Measurements from ENCODE around the gene MYO7A. TPM values are rescaled to one million over a fixed set of nuclear protein-coding genes. Genes with fewer than 3 reads are reported as not detected.

Gene MYO7A
- total RNA-seq, 1 donor from 2014 or later = 6.3 TPM

- H3K36me3 ChIP-seq (ENCODE audit: control insufficient read depth in 3 of 3, insufficient read depth in 3 of 3, low read length in 3 of 3) = peaks cover 0 to 3% (median 0%) of the 10 kb centered on the region in 3 donors
- no peak overlapping the region for H3K9ac ChIP-seq (ENCODE audit: low read depth in 1 of 3, low read length in 3 of 3)
- H3K4me1 ChIP-seq (ENCODE audit: control insufficient read depth in 3 of 3, insufficient read depth in 3 of 3, low read length in 3 of 3) = peaks cover 5 to 12% (median 10%) of the 10 kb centered on the region in 3 donors
- H3K27ac ChIP-seq (ENCODE audit: low read depth, low read length) = no peak overlapping the region
- no peaks in the 10 kb centered on the region for H3K9me3 ChIP-seq (ENCODE audit: control insufficient read depth in 3 of 3, low read length in 3 of 3)
- H3K27me3 ChIP-seq (ENCODE audit: control insufficient read depth in 3 of 3, insufficient read depth in 3 of 3, low read length in 3 of 3) = peaks cover 0 to 3% (median 0%) of the 10 kb centered on the region in 3 donors
- no peak overlapping the region for H3K4me3 ChIP-seq (ENCODE audit: low read length in 3 of 3)
These were observed 16.8 kb upstream of the MYO7A start for GRCh38 chr11:77111277-77111676.

- Histone ChIP-seq H3K9me3 (ENCODE audit: control insufficient read depth in 3 of 3, low read length in 3 of 3) (no peaks in the 10 kb centered on the region), H3K4me1 (ENCODE audit: control insufficient read depth in 3 of 3, insufficient read depth in 3 of 3, low read length in 3 of 3) (peaks cover 5 to 10% (median 8%) of the 10 kb centered on the region in 3 donors), H3K4me3 (ENCODE audit: low read length in 3 of 3) (no peak overlapping the region), H3K27me3 (ENCODE audit: control insufficient read depth in 3 of 3, insufficient read depth in 3 of 3, low read length in 3 of 3) (peaks cover 0 to 3% (median 0%) of the 10 kb centered on the region in 3 donors), H3K36me3 (ENCODE audit: control insufficient read depth in 3 of 3, insufficient read depth in 3 of 3, low read length in 3 of 3) (peaks cover 0 to 3% (median 0%) of the 10 kb centered on the region in 3 donors), H3K9ac (ENCODE audit: low read depth in 1 of 3, low read length in 3 of 3) (no peak overlapping the region), H3K27ac (ENCODE audit: low read depth, low read length) (no peak overlapping the region)
These were observed 16.1 kb upstream of the MYO7A start for GRCh38 chr11:77111946-77112345.

GRCh38 chr11:77112641-77113381 is 15.2 kb upstream of the MYO7A start:
- Histone ChIP-seq H3K9me3 (ENCODE audit: control insufficient read depth in 3 of 3, low read length in 3 of 3) (no peaks in the 10 kb centered on the region), H3K36me3 (ENCODE audit: control insufficient read depth in 3 of 3, insufficient read depth in 3 of 3, low read length in 3 of 3) (peaks cover 0 to 3% (median 0%) of the 10 kb centered on the region in 3 donors), H3K9ac (ENCODE audit: low read depth in 1 of 3, low read length in 3 of 3) (no peak overlapping the region), H3K4me1 (ENCODE audit: control insufficient read depth in 3 of 3, insufficient read depth in 3 of 3, low read length in 3 of 3) (peaks cover 4 to 6% (median 5%) of the 10 kb centered on the region in 3 donors), H3K27ac (ENCODE audit: low read depth, low read length) (no peak overlapping the region), H3K27me3 (ENCODE audit: control insufficient read depth in 3 of 3, insufficient read depth in 3 of 3, low read length in 3 of 3) (no peaks in the 10 kb centered on the region), H3K4me3 (ENCODE audit: low read length in 3 of 3) (no peak overlapping the region)

GRCh38 chr11:77113382-77114088 is 14.5 kb upstream of the MYO7A start:
- Histone ChIP-seq H3K36me3 (ENCODE audit: control insufficient read depth in 3 of 3, insufficient read depth in 3 of 3, low read length in 3 of 3) (peaks cover 0 to 3% (median 0%) of the 10 kb centered on the region in 3 donors), H3K4me1 (ENCODE audit: control insufficient read depth in 3 of 3, insufficient read depth in 3 of 3, low read length in 3 of 3) (peaks cover 0 to 5% (median 2%) of the 10 kb centered on the region in 3 donors), H3K9me3 (ENCODE audit: control insufficient read depth in 3 of 3, low read length in 3 of 3) (no peaks in the 10 kb centered on the region), H3K27ac (ENCODE audit: low read depth, low read length) (no peak overlapping the region), H3K27me3 (ENCODE audit: control insufficient read depth in 3 of 3, insufficient read depth in 3 of 3, low read length in 3 of 3) (no peaks in the 10 kb centered on the region), H3K4me3 (ENCODE audit: low read length in 3 of 3) (no peak overlapping the region), H3K9ac (ENCODE audit: low read depth in 1 of 3, low read length in 3 of 3) (no peak overlapping the region)

- H3K9me3 ChIP-seq (ENCODE audit: control insufficient read depth in 3 of 3, low read length in 3 of 3) = no peaks in the 10 kb centered on the region
- H3K27ac ChIP-seq (ENCODE audit: low read depth, low read length) = no peak overlapping the region
- H3K27me3 ChIP-seq (ENCODE audit: control insufficient read depth in 3 of 3, insufficient read depth in 3 of 3, low read length in 3 of 3) = no peaks in the 10 kb centered on the region
- H3K9ac ChIP-seq (ENCODE audit: low read depth in 1 of 3, low read length in 3 of 3) = no peak overlapping the region
- peaks cover under 1 to 5% (median 4%) of the 10 kb centered on the region in 3 donors for H3K4me1 ChIP-seq (ENCODE audit: control insufficient read depth in 3 of 3, insufficient read depth in 3 of 3, low read length in 3 of 3)
- peaks cover 0 to 3% (median 0%) of the 10 kb centered on the region in 3 donors for H3K36me3 ChIP-seq (ENCODE audit: control insufficient read depth in 3 of 3, insufficient read depth in 3 of 3, low read length in 3 of 3)
- no peak overlapping the region for H3K4me3 ChIP-seq (ENCODE audit: low read length in 3 of 3)
These were observed 14.0 kb upstream of the MYO7A start for GRCh38 chr11:77114089-77114463.

GRCh38 chr11:77115181-77115611 is 12.8 kb upstream of the MYO7A start:
- H3K4me1 ChIP-seq (ENCODE audit: control insufficient read depth in 3 of 3, insufficient read depth in 3 of 3, low read length in 3 of 3) = peaks cover 0 to 11% (median 8%) of the 10 kb centered on the region in 3 donors
- no peak overlapping the region for H3K4me3 ChIP-seq (ENCODE audit: low read length in 3 of 3)
- H3K9me3 ChIP-seq (ENCODE audit: control insufficient read depth in 3 of 3, low read length in 3 of 3) = no peaks in the 10 kb centered on the region
- H3K27me3 ChIP-seq (ENCODE audit: control insufficient read depth in 3 of 3, insufficient read depth in 3 of 3, low read length in 3 of 3) = no peaks in the 10 kb centered on the region
- no peak overlapping the region for H3K27ac ChIP-seq (ENCODE audit: low read depth, low read length)
- peaks cover 0 to 3% (median 0%) of the 10 kb centered on the region in 3 donors for H3K36me3 ChIP-seq (ENCODE audit: control insufficient read depth in 3 of 3, insufficient read depth in 3 of 3, low read length in 3 of 3)
- no peak overlapping the region for H3K9ac ChIP-seq (ENCODE audit: low read depth in 1 of 3, low read length in 3 of 3)

GRCh38 chr11:77115956-77116355 is 12.1 kb upstream of the MYO7A start:
- Histone ChIP-seq H3K27ac (ENCODE audit: low read depth, low read length) (no peak overlapping the region), H3K36me3 (ENCODE audit: control insufficient read depth in 3 of 3, insufficient read depth in 3 of 3, low read length in 3 of 3) (peaks cover 0 to 7% (median 0%) of the 10 kb centered on the region in 3 donors), H3K4me3 (ENCODE audit: low read length in 3 of 3) (no peak overlapping the region), H3K9ac (ENCODE audit: low read depth in 1 of 3, low read length in 3 of 3) (no peak overlapping the region), H3K27me3 (ENCODE audit: control insufficient read depth in 3 of 3, insufficient read depth in 3 of 3, low read length in 3 of 3) (no peaks in the 10 kb centered on the region), H3K4me1 (ENCODE audit: control insufficient read depth in 3 of 3, insufficient read depth in 3 of 3, low read length in 3 of 3) (peaks cover 0 to 11% (median 8%) of the 10 kb centered on the region in 3 donors), H3K9me3 (ENCODE audit: control insufficient read depth in 3 of 3, low read length in 3 of 3) (no peaks in the 10 kb centered on the region)

- no peak overlapping the region for H3K4me3 ChIP-seq (ENCODE audit: low read length in 3 of 3)
- no peak overlapping the region for H3K27ac ChIP-seq (ENCODE audit: low read depth, low read length)
- no peaks in the 10 kb centered on the region for H3K9me3 ChIP-seq (ENCODE audit: control insufficient read depth in 3 of 3, low read length in 3 of 3)
- H3K36me3 ChIP-seq (ENCODE audit: control insufficient read depth in 3 of 3, insufficient read depth in 3 of 3, low read length in 3 of 3) = peaks cover 0 to 8% (median 4%) of the 10 kb centered on the region in 3 donors
- H3K27me3 ChIP-seq (ENCODE audit: control insufficient read depth in 3 of 3, insufficient read depth in 3 of 3, low read length in 3 of 3) = no peaks in the 10 kb centered on the region
- H3K4me1 ChIP-seq (ENCODE audit: control insufficient read depth in 3 of 3, insufficient read depth in 3 of 3, low read length in 3 of 3) = peaks cover 0 to 11% (median 8%) of the 10 kb centered on the region in 3 donors
- no peak overlapping the region for H3K9ac ChIP-seq (ENCODE audit: low read depth in 1 of 3, low read length in 3 of 3)
These were observed 10.6 kb upstream of the MYO7A start for GRCh38 chr11:77117492-77117891.

- Histone ChIP-seq H3K36me3 (ENCODE audit: control insufficient read depth in 3 of 3, insufficient read depth in 3 of 3, low read length in 3 of 3) (peaks cover 0 to 8% (median 4%) of the 10 kb centered on the region in 3 donors), H3K4me3 (ENCODE audit: low read length in 3 of 3) (no peak overlapping the region), H3K4me1 (ENCODE audit: control insufficient read depth in 3 of 3, insufficient read depth in 3 of 3, low read length in 3 of 3) (peaks cover 0 to 11% (median 8%) of the 10 kb centered on the region in 3 donors), H3K9ac (ENCODE audit: low read depth in 1 of 3, low read length in 3 of 3) (no peak overlapping the region), H3K9me3 (ENCODE audit: control insufficient read depth in 3 of 3, low read length in 3 of 3) (no peaks in the 10 kb centered on the region), H3K27me3 (ENCODE audit: control insufficient read depth in 3 of 3, insufficient read depth in 3 of 3, low read length in 3 of 3) (no peaks in the 10 kb centered on the region), H3K27ac (ENCODE audit: low read depth, low read length) (no peak overlapping the region)
These were observed 10.0 kb upstream of the MYO7A start for GRCh38 chr11:77118086-77118485.

- Histone ChIP-seq H3K27ac (ENCODE audit: low read depth, low read length) (peak overlapping the region; percentile 44), H3K36me3 (ENCODE audit: control insufficient read depth in 3 of 3, insufficient read depth in 3 of 3, low read length in 3 of 3) (peaks cover 0 to 8% (median 4%) of the 10 kb centered on the region in 3 donors), H3K9ac (ENCODE audit: low read depth in 1 of 3, low read length in 3 of 3) (peak overlapping the region in 1 of 3 donors; percentile 45), H3K9me3 (ENCODE audit: control insufficient read depth in 3 of 3, low read length in 3 of 3) (no peaks in the 10 kb centered on the region), H3K4me3 (ENCODE audit: low read length in 3 of 3) (no peak overlapping the region), H3K27me3 (ENCODE audit: control insufficient read depth in 3 of 3, insufficient read depth in 3 of 3, low read length in 3 of 3) (no peaks in the 10 kb centered on the region), H3K4me1 (ENCODE audit: control insufficient read depth in 3 of 3, insufficient read depth in 3 of 3, low read length in 3 of 3) (peaks cover 0 to 11% (median 8%) of the 10 kb centered on the region in 3 donors)
These were observed 9.1 kb upstream of the MYO7A start for GRCh38 chr11:77118971-77119370.
